ENCODE measurements around the gene TMEM179B. TPM values are rescaled to one million over a fixed set of nuclear protein-coding genes. Genes with fewer than 3 reads are reported as not detected.
A peak's percentile ranks its signal among the peaks of the same experiment; 100 is the strongest.

The TMEM179B gene
- total and polyA plus RNA-seq, 2 of the 13 experiments (the other 11 are each of a cell fraction or from before 2014, with no cell fraction given) = 24.8 to 25.7 TPM

DNA sequence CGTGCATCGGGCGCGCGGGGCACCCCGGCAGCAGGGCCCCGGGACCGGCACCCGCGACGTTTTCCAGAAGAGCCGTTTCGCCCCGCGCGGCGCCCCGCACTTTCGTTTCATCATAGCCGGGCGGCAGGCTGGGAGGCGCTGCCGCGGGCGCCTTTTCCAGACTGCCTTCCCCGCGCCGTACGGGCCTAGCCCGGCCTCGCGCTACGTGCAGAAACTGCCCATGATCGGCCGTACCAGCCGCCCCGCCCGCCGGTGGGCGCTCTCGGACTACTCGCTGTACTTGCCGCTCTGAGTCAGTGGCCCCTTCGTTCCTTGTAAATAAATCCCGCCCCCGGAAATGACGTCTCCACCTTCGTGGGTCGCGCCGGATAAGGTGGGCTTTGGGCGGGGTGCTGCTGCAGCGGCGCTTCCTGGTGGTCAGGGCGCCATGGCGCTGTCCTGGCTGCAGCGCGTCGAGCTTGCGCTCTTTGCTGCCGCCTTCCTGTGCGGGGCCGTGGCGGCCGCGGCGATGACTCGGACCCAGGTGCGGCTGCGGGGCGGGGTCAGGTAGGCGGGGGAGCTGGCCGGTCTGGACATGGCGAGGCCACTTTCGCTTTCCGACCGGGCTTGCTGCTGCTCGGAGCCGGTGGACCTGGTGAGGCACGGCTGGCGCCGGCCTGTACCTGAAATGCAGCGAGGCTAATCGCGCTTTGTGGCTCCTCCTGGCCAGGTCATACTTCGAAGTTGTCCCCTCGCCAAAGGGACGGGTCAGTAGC, at the start of gene TMEM179B (continued):
- TF ChIP-seq, protein P1, sequence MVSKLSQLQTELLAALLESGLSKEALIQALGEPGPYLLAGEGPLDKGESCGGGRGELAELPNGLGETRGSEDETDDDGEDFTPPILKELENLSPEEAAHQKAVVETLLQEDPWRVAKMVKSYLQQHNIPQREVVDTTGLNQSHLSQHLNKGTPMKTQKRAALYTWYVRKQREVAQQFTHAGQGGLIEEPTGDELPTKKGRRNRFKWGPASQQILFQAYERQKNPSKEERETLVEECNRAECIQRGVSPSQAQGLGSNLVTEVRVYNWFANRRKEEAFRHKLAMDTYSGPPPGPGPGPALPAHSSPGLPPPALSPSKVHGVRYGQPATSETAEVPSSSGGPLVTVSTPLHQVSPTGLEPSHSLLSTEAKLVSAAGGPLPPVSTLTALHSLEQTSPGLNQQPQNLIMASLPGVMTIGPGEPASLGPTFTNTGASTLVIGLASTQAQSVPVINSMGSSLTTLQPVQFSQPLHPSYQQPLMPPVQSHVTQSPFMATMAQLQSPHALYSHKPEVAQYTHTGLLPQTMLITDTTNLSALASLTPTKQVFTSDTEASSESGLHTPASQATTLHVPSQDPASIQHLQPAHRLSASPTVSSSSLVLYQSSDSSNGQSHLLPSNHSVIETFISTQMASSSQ (IDR thresholded peaks at IDR 0.05; ENCODE audit: low read depth) = no peak
- TF ChIP-seq, protein P1 (CRISPR knock-in tag; IDR thresholded peaks at IDR 0.05; ENCODE audit: borderline replicate concordance) = peak; percentile 83; the same call in 1 of the 2 replicates
- TF ChIP-seq NCOR1 (IDR thresholded peaks at IDR 0.05; ENCODE audit: borderline replicate concordance, low read length) = no peak; the same call in 1 of the 2 replicates
- TF ChIP-seq ZNF616 (CRISPR knock-in tag; IDR thresholded peaks at IDR 0.05; ENCODE audit: low read depth) = no peak; the same call in 1 of the 2 replicates
- peak; percentile 95 for TF ChIP-seq SSRP1 (CRISPR knock-in tag; IDR thresholded peaks at IDR 0.05)
- 0 out of 2 replicates have a peak, but pooled peaks have one; percentile 28 for TF ChIP-seq HMG20B (CRISPR knock-in tag; conservative IDR thresholded peaks at IDR 0.05)
- TF ChIP-seq PHF5A (CRISPR knock-in tag; IDR thresholded peaks at IDR 0.05; ENCODE audit: low read depth, unreplicated experiment) = peak; percentile 96
- TF ChIP-seq, protein P2, sequence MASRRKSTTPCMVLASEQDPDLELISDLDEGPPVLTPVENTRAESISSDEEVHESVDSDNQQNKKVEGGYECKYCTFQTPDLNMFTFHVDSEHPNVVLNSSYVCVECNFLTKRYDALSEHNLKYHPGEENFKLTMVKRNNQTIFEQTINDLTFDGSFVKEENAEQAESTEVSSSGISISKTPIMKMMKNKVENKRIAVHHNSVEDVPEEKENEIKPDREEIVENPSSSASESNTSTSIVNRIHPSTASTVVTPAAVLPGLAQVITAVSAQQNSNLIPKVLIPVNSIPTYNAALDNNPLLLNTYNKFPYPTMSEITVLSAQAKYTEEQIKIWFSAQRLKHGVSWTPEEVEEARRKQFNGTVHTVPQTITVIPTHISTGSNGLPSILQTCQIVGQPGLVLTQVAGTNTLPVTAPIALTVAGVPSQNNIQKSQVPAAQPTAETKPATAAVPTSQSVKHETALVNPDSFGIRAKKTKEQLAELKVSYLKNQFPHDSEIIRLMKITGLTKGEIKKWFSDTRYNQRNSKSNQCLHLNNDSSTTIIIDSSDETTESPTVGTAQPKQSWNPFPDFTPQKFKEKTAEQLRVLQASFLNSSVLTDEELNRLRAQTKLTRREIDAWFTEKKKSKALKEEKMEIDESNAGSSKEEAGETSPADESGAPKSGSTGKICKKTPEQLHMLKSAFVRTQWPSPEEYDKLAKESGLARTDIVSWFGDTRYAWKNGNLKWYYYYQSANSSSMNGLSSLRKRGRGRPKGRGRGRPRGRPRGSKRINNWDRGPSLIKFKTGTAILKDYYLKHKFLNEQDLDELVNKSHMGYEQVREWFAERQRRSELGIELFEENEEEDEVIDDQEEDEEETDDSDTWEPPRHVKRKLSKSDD (CRISPR knock-in tag; IDR thresholded peaks at IDR 0.05; ENCODE audit: low read depth) = peak; percentile 81
- peak; percentile 73; the same call in 1 of the 2 replicates for TF ChIP-seq ZNF34 (CRISPR knock-in tag; IDR thresholded peaks at IDR 0.05; ENCODE audit: borderline replicate concordance)
- peak; percentile 96 for TF ChIP-seq EEA1 (CRISPR knock-in tag; IDR thresholded peaks at IDR 0.05; ENCODE audit: borderline replicate concordance)
- no peak for TF ChIP-seq DPF2 (CRISPR knock-in tag; IDR thresholded peaks at IDR 0.05; ENCODE audit: borderline replicate concordance, low read depth)
- TF ChIP-seq, protein P3, sequence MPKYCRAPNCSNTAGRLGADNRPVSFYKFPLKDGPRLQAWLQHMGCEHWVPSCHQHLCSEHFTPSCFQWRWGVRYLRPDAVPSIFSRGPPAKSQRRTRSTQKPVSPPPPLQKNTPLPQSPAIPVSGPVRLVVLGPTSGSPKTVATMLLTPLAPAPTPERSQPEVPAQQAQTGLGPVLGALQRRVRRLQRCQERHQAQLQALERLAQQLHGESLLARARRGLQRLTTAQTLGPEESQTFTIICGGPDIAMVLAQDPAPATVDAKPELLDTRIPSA (CRISPR knock-in tag; IDR thresholded peaks at IDR 0.05; ENCODE audit: borderline replicate concordance) = peak; percentile 97
- TF ChIP-seq SMAD1 (CRISPR knock-in tag; IDR thresholded peaks at IDR 0.05; ENCODE audit: borderline replicate concordance, low read depth) = no peak
- TF ChIP-seq HNRNPL (IDR thresholded peaks at IDR 0.05; ENCODE audit: low read depth, low read length) = no peak
- no peak for TF ChIP-seq FOXP1 (IDR thresholded peaks at IDR 0.05)
- TF ChIP-seq FOXP1 (CRISPR knock-in tag; IDR thresholded peaks at IDR 0.05) = no peak
- TF ChIP-seq KLF15 (CRISPR knock-in tag; IDR thresholded peaks at IDR 0.05; ENCODE audit: borderline replicate concordance) = peak; percentile 35; the same call in 1 of the 2 replicates
- TF ChIP-seq GATA4 (IDR thresholded peaks at IDR 0.05; ENCODE audit: borderline replicate concordance, low read depth) = peak; percentile 66; the same call in 1 of the 2 replicates
- TF ChIP-seq NFYB (CRISPR knock-in tag; IDR thresholded peaks at IDR 0.05) = peak; percentile 43
- no peak; the same call in 1 of the 2 replicates for TF ChIP-seq KDM4B (CRISPR knock-in tag; IDR thresholded peaks at IDR 0.05)
- peak; percentile 96 for TF ChIP-seq RBM22 (optimal IDR thresholded peaks at IDR 0.05; ENCODE audit: low read length)
- no peak for TF ChIP-seq ADNP (CRISPR knock-in tag; IDR thresholded peaks at IDR 0.05)
